Lower leg skin (tissue), 4 donors: ENCODE results near the gene LDB2. TPM values are rescaled to one million over a fixed set of nuclear protein-coding genes. Genes with fewer than 3 reads are reported as not detected.
A peak's percentile ranks its signal among the peaks of the same experiment; 100 is the strongest.

Experiments
- DNase-seq, 2 donors: peaks; one replicate each; pipeline ENCODE4 v3.0.0-alpha.2; 2019; ENCODE audit warnings: low spot score in 2 of 2
- H3K4me3 ChIP-seq: fragments of 200-600 bp; sonication (generic); 2 replicates; pipeline ENCODE4 v1.5.1; 2017; ENCODE audit warnings: mild to moderate bottlenecking, low read depth; ENCODE audit not compliant: poor library complexity, severe bottlenecking
- CTCF ChIP-seq, 3 donors: fragments of 450-650 bp; IDR thresholded peaks; one replicate each; pipeline ENCODE4 v1.5.1; 2016; ENCODE audit warnings: antibody characterized with exemption in 3 of 3, mild to moderate bottlenecking in 3 of 3, moderate library complexity in 2 of 3
- POLR2A ChIP-seq, 2 donors: fragments of 450-650 bp; IDR thresholded peaks; one replicate each; pipeline ENCODE4 v1.6.1; 2016 to 2017; ENCODE audit warnings: antibody characterized with exemption in 2 of 2, mild to moderate bottlenecking in 1 of 2, moderate library complexity in 1 of 2
- WGBS, 2 donors: methylation state at CpG; one replicate each; pipeline ENCODE4 v1.1.5; 2018; 5-methylcytosine and 5-hydroxymethylcytosine counted together
- intact Hi-C: fragments of 100-400 bp; cut with DNase I; formaldehyde crosslinking; loops from one replicate; pipeline ENCODE4 v1.15.0; 2023; ENCODE audit warnings: low total_unique reads
- total RNA-seq, 4 donors: library from RNA; depleted of rRNA; stranded (reverse); fragments of >200 nt; gene quantifications; one replicate each; pipeline ENCODE4 v1.1.0, GENCODE V29; 2016

Gene LDB2
- total RNA-seq, 4 donors from 2014 or later: 5.4 to 14.0 (median 7.8) TPM

- intact Hi-C loops: no loop called here
- WGBS, 2 donors: 53 to 54% methylated on average over 3 of the region's 3 CpGs
- no peak overlapping the region for H3K4me3 ChIP-seq
- DNase-seq: no peak
- no peak for TF ChIP-seq POLR2A (IDR thresholded peaks at IDR 0.05)
- TF ChIP-seq CTCF (IDR thresholded peaks at IDR 0.05): no peak
Measured at GRCh38 chr4:16676230-16676770, 222.1 kb downstream of the LDB2 start.

GRCh38 chr4:16674082-16674481, 224.4 kb downstream of the LDB2 start:
- H3K4me3 ChIP-seq: no peak overlapping the region
- DNase-seq: no peak
- TF ChIP-seq POLR2A (IDR thresholded peaks at IDR 0.05): no peak
- no peak for TF ChIP-seq CTCF (IDR thresholded peaks at IDR 0.05)
- WGBS, 2 donors: 72 to 75% methylated on average over 7 of the region's 7 CpGs
- intact Hi-C loops: no loop called here

GRCh38 chr4:16672421-16672820, 226.0 kb downstream of the LDB2 start:
- TF ChIP-seq CTCF (IDR thresholded peaks at IDR 0.05) (no peak), POLR2A (IDR thresholded peaks at IDR 0.05) (no peak)
- no peak overlapping the region for H3K4me3 ChIP-seq
- intact Hi-C loops: no loop called here
- 55 to 62% methylated on average over 2 of the region's 2 CpGs for WGBS, 2 donors
- DNase-seq: no peak

GRCh38 chr4:16671741-16672140, 226.7 kb downstream of the LDB2 start:
- TF ChIP-seq CTCF (IDR thresholded peaks at IDR 0.05): no peak
- no peak for TF ChIP-seq POLR2A (IDR thresholded peaks at IDR 0.05)
- H3K4me3 ChIP-seq: no peak overlapping the region
- intact Hi-C loops: no loop called here
- DNase-seq: no peak
- 74 to 81% methylated on average over 2 of the region's 2 CpGs for WGBS, 2 donors

- H3K4me3 ChIP-seq: no peak overlapping the region
- no peak for DNase-seq
- TF ChIP-seq POLR2A (IDR thresholded peaks at IDR 0.05) (no peak), CTCF (IDR thresholded peaks at IDR 0.05) (no peak)
- WGBS, 2 donors: 96 to 100% methylated on average over 1 of the region's 1 CpG
- intact Hi-C loops: no loop called here
Measured at GRCh38 chr4:16670727-16671126, 227.7 kb downstream of the LDB2 start.

- intact Hi-C loops: no loop called here
- DNase-seq: no peak
- H3K4me3 ChIP-seq: peak overlapping the region; percentile 1
- TF ChIP-seq POLR2A (IDR thresholded peaks at IDR 0.05) (no peak), CTCF (IDR thresholded peaks at IDR 0.05) (no peak)
Measured at GRCh38 chr4:16669036-16669435, 229.4 kb downstream of the LDB2 start.
